Hepatocyte (in vitro differentiated cells): ENCODE measurements around the gene SPRR1B. TPM values are rescaled to one million over a fixed set of nuclear protein-coding genes. Genes with fewer than 3 reads are reported as not detected.

Experiments used
- DNase-seq: peaks from one replicate; pipeline ENCODE4 v3.0.0-alpha.2; 2016; ENCODE audit warnings: low spot score
- H2AFZ ChIP-seq: fragments of 200-600 bp; sonication (generic); 2 replicates; pipeline ENCODE4 v1.6.0; 2016; ENCODE audit warnings: antibody characterized with exemption, mild to moderate bottlenecking
- H3K27ac ChIP-seq: fragments of 200-600 bp; sonication (generic); 2 replicates; pipeline ENCODE4 v1.5.1; 2016; ENCODE audit warnings: mild to moderate bottlenecking
- H3K27me3 ChIP-seq: fragments of 200-600 bp; sonication (generic); 2 replicates; pipeline ENCODE4 v1.6.1; 2016
- H3K36me3 ChIP-seq: fragments of 200-600 bp; sonication (generic); replicated peaks from 2 replicates; pipeline ENCODE4 v1.5.1; 2016; ENCODE audit warnings: low read depth; ENCODE audit not compliant: insufficient read depth
- H3K4me1 ChIP-seq: fragments of 200-600 bp; sonication (generic); 2 replicates; pipeline ENCODE4 v1.5.1; 2016; ENCODE audit warnings: mild to moderate bottlenecking, moderate library complexity; ENCODE audit not compliant: insufficient read depth
- H3K4me2 ChIP-seq: fragments of 200-600 bp; sonication (generic); 2 replicates; pipeline ENCODE4 v1.6.0; 2016
- H3K4me3 ChIP-seq: fragments of 200-600 bp; sonication (generic); 2 replicates; pipeline ENCODE4 v1.5.1; 2016; ENCODE audit warnings: mild to moderate bottlenecking
- H3K79me2 ChIP-seq: fragments of 200-600 bp; sonication (generic); 2 replicates; pipeline ENCODE4 v1.6.0; 2017; ENCODE audit warnings: mild to moderate bottlenecking
- H3K9me2 ChIP-seq: fragments of 200-600 bp; sonication (generic); replicated peaks from 2 replicates; pipeline ENCODE4 v1.6.0; 2017; ENCODE audit warnings: mild to moderate bottlenecking; ENCODE audit not compliant: insufficient read depth
- H3K9me3 ChIP-seq: fragments of 200-600 bp; sonication (generic); 2 replicates; pipeline ENCODE4 v1.5.1; 2016; ENCODE audit warnings: low read depth, mild to moderate bottlenecking
- H4K20me1 ChIP-seq: fragments of 200-600 bp; sonication (generic); 2 replicates; pipeline ENCODE4 v1.6.0; 2016; ENCODE audit warnings: mild to moderate bottlenecking; ENCODE audit not compliant: insufficient read depth, poor library complexity, severe bottlenecking
- EZH2 ChIP-seq: fragments of 200-600 bp; sonication (generic); IDR thresholded peaks from 2 replicates; pipeline ENCODE4 v1.6.1; 2016; ENCODE audit warnings: antibody characterized with exemption, mild to moderate bottlenecking, borderline replicate concordance
- EZH2phosphoT487 ChIP-seq: fragments of 200-600 bp; sonication (generic); IDR thresholded peaks from one replicate; pipeline ENCODE4 v1.6.1; 2018; ENCODE audit warnings: antibody characterized with exemption, mild to moderate bottlenecking, low read depth, moderate library complexity; ENCODE audit not compliant: unreplicated experiment, severe bottlenecking
- WGBS: methylation state at CpG from one replicate; pipeline ENCODE4 v1.1.6; 2016; ENCODE audit warnings: low lambda C conversion rate; ENCODE audit errors: missing lambda C conversion rate; 5-methylcytosine and 5-hydroxymethylcytosine counted together
- polyA plus RNA-seq: library from polyadenylated mRNA; unstranded; fragments of >200 nt; fragmentation: Nextera tagmentation; extraction: Ambion mirVana; gene quantifications from 2 replicates; pipeline ENCODE4 v1.2.1, GENCODE V29; 2016
- total RNA-seq: library from RNA; depleted of rRNA; stranded (reverse); fragments of >200 nt; gene quantifications from 2 replicates; pipeline ENCODE4 v1.2.3, GENCODE V29; 2014
- TF ChIP-seq, protein P1 (sequence below): fragments of 200-600 bp; sonication (generic); IDR thresholded peaks from 2 replicates; pipeline ENCODE4 v1.5.1; 2016; ENCODE audit warnings: antibody characterized with exemption, mild to moderate bottlenecking; ENCODE audit not compliant: poor library complexity

SPRR1B gene
- total and polyA plus RNA-seq, 2 experiments from 2014 or later: not detected

GRCh38 chr1:153023109-153023508, 7.9 kb upstream of the SPRR1B start:
- Histone ChIP-seq H3K27ac (no peak overlapping the region), H3K36me3 (no peaks in the 10 kb centered on the region), H2AFZ (no peak overlapping the region), H3K4me3 (no peak overlapping the region), H3K9me3 (no peaks in the 10 kb centered on the region), H3K79me2 (no peaks in the 10 kb centered on the region), H3K27me3 (no peaks in the 10 kb centered on the region), H4K20me1 (no peaks in the 10 kb centered on the region), H3K4me2 (no peak overlapping the region), H3K9me2 (no peaks in the 10 kb centered on the region), H3K4me1 (no peaks in the 10 kb centered on the region)
- TF ChIP-seq EZH2 (no peak), EZH2phosphoT487 (no peak)
- TF ChIP-seq, protein P1, sequence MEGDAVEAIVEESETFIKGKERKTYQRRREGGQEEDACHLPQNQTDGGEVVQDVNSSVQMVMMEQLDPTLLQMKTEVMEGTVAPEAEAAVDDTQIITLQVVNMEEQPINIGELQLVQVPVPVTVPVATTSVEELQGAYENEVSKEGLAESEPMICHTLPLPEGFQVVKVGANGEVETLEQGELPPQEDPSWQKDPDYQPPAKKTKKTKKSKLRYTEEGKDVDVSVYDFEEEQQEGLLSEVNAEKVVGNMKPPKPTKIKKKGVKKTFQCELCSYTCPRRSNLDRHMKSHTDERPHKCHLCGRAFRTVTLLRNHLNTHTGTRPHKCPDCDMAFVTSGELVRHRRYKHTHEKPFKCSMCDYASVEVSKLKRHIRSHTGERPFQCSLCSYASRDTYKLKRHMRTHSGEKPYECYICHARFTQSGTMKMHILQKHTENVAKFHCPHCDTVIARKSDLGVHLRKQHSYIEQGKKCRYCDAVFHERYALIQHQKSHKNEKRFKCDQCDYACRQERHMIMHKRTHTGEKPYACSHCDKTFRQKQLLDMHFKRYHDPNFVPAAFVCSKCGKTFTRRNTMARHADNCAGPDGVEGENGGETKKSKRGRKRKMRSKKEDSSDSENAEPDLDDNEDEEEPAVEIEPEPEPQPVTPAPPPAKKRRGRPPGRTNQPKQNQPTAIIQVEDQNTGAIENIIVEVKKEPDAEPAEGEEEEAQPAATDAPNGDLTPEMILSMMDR: no peak
- DNase-seq: no peak
- 75% methylated on average over 7 of the region's 7 CpGs for WGBS

GRCh38 chr1:153024413-153024812, 6.6 kb upstream of the SPRR1B start:
- Histone ChIP-seq H3K4me2 (no peak overlapping the region), H3K79me2 (no peaks in the 10 kb centered on the region), H3K27me3 (no peaks in the 10 kb centered on the region), H4K20me1 (no peaks in the 10 kb centered on the region), H3K4me3 (no peak overlapping the region), H3K4me1 (no peaks in the 10 kb centered on the region), H3K36me3 (no peaks in the 10 kb centered on the region), H3K9me3 (no peaks in the 10 kb centered on the region), H3K9me2 (no peaks in the 10 kb centered on the region), H3K27ac (no peak overlapping the region), H2AFZ (no peak overlapping the region)
- no peak for DNase-seq
- TF ChIP-seq EZH2phosphoT487 (no peak), EZH2 (no peak)
- TF ChIP-seq, protein P1: no peak
- 52% methylated on average over 1 of the region's 1 CpG for WGBS

GRCh38 chr1:153025797-153026196, 5.2 kb upstream of the SPRR1B start:
- Histone ChIP-seq H2AFZ (no peak overlapping the region), H4K20me1 (no peaks in the 10 kb centered on the region), H3K9me3 (no peaks in the 10 kb centered on the region), H3K36me3 (no peaks in the 10 kb centered on the region), H3K27me3 (no peaks in the 10 kb centered on the region), H3K4me1 (no peaks in the 10 kb centered on the region), H3K4me2 (no peak overlapping the region), H3K79me2 (no peaks in the 10 kb centered on the region), H3K9me2 (no peaks in the 10 kb centered on the region), H3K27ac (no peak overlapping the region), H3K4me3 (no peak overlapping the region)
- DNase-seq: no peak
- TF ChIP-seq EZH2phosphoT487: no peak
- TF ChIP-seq EZH2: no peak
- TF ChIP-seq, protein P1: no peak
- WGBS: 56% methylated on average over 1 of the region's 1 CpG

DNA sequence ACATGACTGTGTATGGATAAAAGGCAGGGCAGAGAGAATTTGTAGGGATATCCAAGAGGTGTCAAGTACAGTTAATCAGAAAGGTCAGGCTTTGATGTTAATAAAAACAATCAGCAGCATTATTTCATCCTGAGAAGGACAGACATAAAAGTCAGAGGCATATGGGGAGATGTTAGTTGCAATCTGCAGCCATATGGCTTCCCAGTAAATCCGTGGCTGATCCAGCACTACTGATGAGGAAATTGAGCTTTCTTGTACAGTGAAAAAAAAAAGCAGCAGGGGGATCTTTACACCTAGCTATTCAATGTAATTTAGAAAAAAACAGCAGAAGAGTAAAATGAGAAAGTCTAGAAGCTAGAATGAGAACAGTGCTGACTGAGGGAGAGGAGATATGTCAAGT, 2.2 kb upstream of the SPRR1B start:
- Histone ChIP-seq H3K36me3 (no peaks in the 10 kb centered on the region), H2AFZ (no peak overlapping the region), H3K9me2 (no peaks in the 10 kb centered on the region), H3K27me3 (no peaks in the 10 kb centered on the region), H4K20me1 (no peaks in the 10 kb centered on the region), H3K4me3 (no peak overlapping the region), H3K79me2 (no peaks in the 10 kb centered on the region), H3K4me1 (no peaks in the 10 kb centered on the region), H3K9me3 (no peaks in the 10 kb centered on the region), H3K4me2 (no peak overlapping the region), H3K27ac (no peak overlapping the region)
- TF ChIP-seq EZH2phosphoT487: no peak
- TF ChIP-seq EZH2: no peak
- TF ChIP-seq, protein P1: no peak
- WGBS: 25% methylated on average over 1 of the region's 1 CpG
- no peak for DNase-seq
